NOMO-1 treated with dmso at 0.1 percent for 144 hours (cell line): Measurements from ENCODE around the gene A1BG.
"Not testable (repeated sequence)": the region's sequence is repeated elsewhere in the genome, so short reads cannot be mapped to it uniquely, and the experiment has no call there.

ENCODE experiments used
- DNase-seq: peaks from one replicate; lab custom pipeline; 2025; ENCODE audit not compliant: unreplicated experiment; lab: John Stamatoyannopoulos, UW

A1BG gene

GRCh38 chr19:58386576-58387337 lies 33.5 kb upstream of the A1BG start, which contains the start of gene RPS5:
RPS5 (plus strand) TSS chr19:58387269; CDS start chr19:58388138, 869 bp downstream.
- peak; percentile 97 for DNase-seq

- no peak for DNase-seq
Observed at GRCh38 chr19:58385891-58386575, 32.7 kb upstream of the A1BG start.

- DNase-seq, result no peak
Observed at GRCh38 chr19:58385313-58385890, 32.1 kb upstream of the A1BG start.

GRCh38 chr19:58382997-58383603 lies 29.8 kb upstream of the A1BG start:
- no peak for DNase-seq

- DNase-seq, result no peak
Observed at GRCh38 chr19:58381460-58382212, 28.3 kb upstream of the A1BG start.

GRCh38 chr19:58380662-58381459 lies 27.6 kb upstream of the A1BG start, which contains the start of gene ZNF837:
ZNF837 (minus strand) TSS chr19:58381030; CDS start chr19:58369332, 11,698 bp downstream.
- DNase-seq, result peak; percentile 97

GRCh38 chr19:58380037-58380661 lies 26.9 kb upstream of the A1BG start:
- no peak for DNase-seq

- no peak for DNase-seq
Observed at GRCh38 chr19:58379246-58379645, 26.0 kb upstream of the A1BG start.

GRCh38 chr19:58376724-58377123 lies 23.4 kb upstream of the A1BG start:
- DNase-seq, result not testable (repeated sequence)

GRCh38 chr19:58374200-58374599 lies 20.9 kb upstream of the A1BG start:
- no peak for DNase-seq

GRCh38 chr19:58372311-58373133 lies 19.2 kb upstream of the A1BG start:
- no peak for DNase-seq

- no peak for DNase-seq
Observed at GRCh38 chr19:58368561-58369360, 15.5 kb upstream of the A1BG start.

GRCh38 chr19:58367698-58368454 lies 14.6 kb upstream of the A1BG start:
- no peak for DNase-seq

- no peak for DNase-seq
Observed at GRCh38 chr19:58366585-58367430, 13.5 kb upstream of the A1BG start.

GRCh38 chr19:58364146-58364545 lies 10.9 kb upstream of the A1BG start:
- DNase-seq, result peak; percentile 92
